OCI-LY1 (cell line): ENCODE data around the gene LTBP2.

Experiments
- EZH2 ChIP-seq: fragments of 200-600 bp; sonication (generic), shearing (Covaris generic); IDR thresholded peaks from 2 replicates; pipeline ENCODE4 v1.8.0; 2017; ENCODE audit warnings: borderline replicate concordance, mixed run types, mild to moderate bottlenecking, antibody characterized with exemption, low read length, moderate library complexity, mixed read lengths
- TF ChIP-seq, protein P1 (sequence below): fragments of 200-600 bp; sonication (generic), shearing (Covaris generic); IDR thresholded peaks from 2 replicates; pipeline ENCODE4 v1.5.1; 2017; ENCODE audit warnings: mild to moderate bottlenecking, antibody characterized with exemption, low read length, moderate library complexity, mixed read lengths

GRCh38 chr14:74457565-74457895, 154.5 kb downstream of the LTBP2 start:
- TF ChIP-seq EZH2 = no peak
- TF ChIP-seq, protein P1, sequence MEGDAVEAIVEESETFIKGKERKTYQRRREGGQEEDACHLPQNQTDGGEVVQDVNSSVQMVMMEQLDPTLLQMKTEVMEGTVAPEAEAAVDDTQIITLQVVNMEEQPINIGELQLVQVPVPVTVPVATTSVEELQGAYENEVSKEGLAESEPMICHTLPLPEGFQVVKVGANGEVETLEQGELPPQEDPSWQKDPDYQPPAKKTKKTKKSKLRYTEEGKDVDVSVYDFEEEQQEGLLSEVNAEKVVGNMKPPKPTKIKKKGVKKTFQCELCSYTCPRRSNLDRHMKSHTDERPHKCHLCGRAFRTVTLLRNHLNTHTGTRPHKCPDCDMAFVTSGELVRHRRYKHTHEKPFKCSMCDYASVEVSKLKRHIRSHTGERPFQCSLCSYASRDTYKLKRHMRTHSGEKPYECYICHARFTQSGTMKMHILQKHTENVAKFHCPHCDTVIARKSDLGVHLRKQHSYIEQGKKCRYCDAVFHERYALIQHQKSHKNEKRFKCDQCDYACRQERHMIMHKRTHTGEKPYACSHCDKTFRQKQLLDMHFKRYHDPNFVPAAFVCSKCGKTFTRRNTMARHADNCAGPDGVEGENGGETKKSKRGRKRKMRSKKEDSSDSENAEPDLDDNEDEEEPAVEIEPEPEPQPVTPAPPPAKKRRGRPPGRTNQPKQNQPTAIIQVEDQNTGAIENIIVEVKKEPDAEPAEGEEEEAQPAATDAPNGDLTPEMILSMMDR = no peak
